SHP77 (cell line): ENCODE results near the gene MEGF10.

Source experiments
- DNase-seq, 2 experiments: peaks; one replicate each; lab custom pipeline; 2025; lab: John Stamatoyannopoulos, UW

MEGF10 gene

GRCh38 chr5:127369796-127370195 lies 79.2 kb downstream of the MEGF10 start:
- peak; percentile 48 to 56 for DNase-seq

GRCh38 chr5:127370631-127371030 lies 80.0 kb downstream of the MEGF10 start:
- no peak for DNase-seq

- DNase-seq, result peak in 1 of 2 experiments; percentile 2
Observed at GRCh38 chr5:127373858-127374491, 83.4 kb downstream of the MEGF10 start.

GRCh38 chr5:127375124-127375523 lies 84.5 kb downstream of the MEGF10 start:
- no peak for DNase-seq

GRCh38 chr5:127375544-127376091 lies 85.0 kb downstream of the MEGF10 start:
- no peak for DNase-seq

- DNase-seq, result no peak
Observed at GRCh38 chr5:127377651-127378050, 87.1 kb downstream of the MEGF10 start.

GRCh38 chr5:127385936-127386335 lies 95.3 kb downstream of the MEGF10 start:
- DNase-seq, result no peak

- DNase-seq, result no peak
Observed at GRCh38 chr5:127386557-127386956, 96.0 kb downstream of the MEGF10 start.

GRCh38 chr5:127389601-127390000 lies 99.0 kb downstream of the MEGF10 start:
- DNase-seq, result no peak

GRCh38 chr5:127392762-127393161 lies 102.2 kb downstream of the MEGF10 start:
- DNase-seq, result no peak

GRCh38 chr5:127396490-127397155 lies 106.0 kb downstream of the MEGF10 start:
- no peak for DNase-seq

- DNase-seq, result no peak
Observed at GRCh38 chr5:127398508-127398907, 107.9 kb downstream of the MEGF10 start.

GRCh38 chr5:127399068-127399467 lies 108.5 kb downstream of the MEGF10 start:
- DNase-seq, result no peak

- DNase-seq, result no peak
Observed at GRCh38 chr5:127400539-127400938, 109.9 kb downstream of the MEGF10 start.

- DNase-seq, result no peak
Observed at GRCh38 chr5:127400946-127401670, 110.5 kb downstream of the MEGF10 start.

GRCh38 chr5:127402361-127402760 lies 111.8 kb downstream of the MEGF10 start:
- DNase-seq, result no peak

GRCh38 chr5:127404190-127404589 lies 113.6 kb downstream of the MEGF10 start:
- no peak for DNase-seq

GRCh38 chr5:127406326-127407121 lies 115.9 kb downstream of the MEGF10 start:
- DNase-seq, result no peak

- DNase-seq, result no peak
Observed at GRCh38 chr5:127409246-127409917, 118.8 kb downstream of the MEGF10 start.

GRCh38 chr5:127409921-127410675 lies 119.5 kb downstream of the MEGF10 start:
- no peak for DNase-seq

GRCh38 chr5:127410959-127411358 lies 120.4 kb downstream of the MEGF10 start:
- no peak for DNase-seq
